Peyer's patch (tissue), 4 donors: ENCODE data around the gene CFAP54. TPM values are rescaled to one million over a fixed set of nuclear protein-coding genes. Genes with fewer than 3 reads are reported as not detected.
"Not testable (repeated sequence)": the region's sequence is repeated elsewhere in the genome, so short reads cannot be mapped to it uniquely, and the experiment has no call there.

Source experiments
- DNase-seq, 3 donors: peaks; one replicate each; pipeline ENCODE4 v3.0.0-alpha.2; 2017 to 2019
- H3K27ac ChIP-seq, 4 donors: fragments of 200-600 bp; sonication (generic); one replicate each; pipeline ENCODE4 v1.5.1; 2016 to 2019
- H3K27me3 ChIP-seq, 2 donors: fragments of 200-600 bp; sonication (generic); one replicate each; pipeline ENCODE4 v1.5.1; 2019
- H3K36me3 ChIP-seq, 3 donors: fragments of 200-600 bp; sonication (generic); one replicate each; pipeline ENCODE4 v1.5.1; 2016 to 2019
- H3K4me1 ChIP-seq, 4 donors: fragments of 200-600 bp; sonication (generic); one replicate each; pipeline ENCODE4 v1.5.1; 2016 to 2019
- H3K4me3 ChIP-seq, 4 donors: fragments of 200-600 bp; sonication (generic); 1 replicate in 3 of 4; 2 replicates in 1 of 4; pipeline ENCODE4 v1.5.1; 2016 to 2019; ENCODE audit warnings: mild to moderate bottlenecking in 1 of 4
- H3K9me3 ChIP-seq, 4 donors: fragments of 200-600 bp; sonication (generic); one replicate each; pipeline ENCODE4 v1.5.1; 2016 to 2019; ENCODE audit warnings: mild to moderate bottlenecking in 1 of 4
- POLR2A ChIP-seq, 2 donors: fragments of 450-650 bp; IDR thresholded peaks; one replicate each; pipeline ENCODE4 v1.5.1; 2017; ENCODE audit warnings: antibody characterized with exemption in 2 of 2, mild to moderate bottlenecking in 2 of 2, moderate library complexity in 2 of 2
- total RNA-seq, 4 donors: library from RNA; depleted of rRNA; stranded (reverse); fragments of >200 nt; gene quantifications; one replicate each; pipeline ENCODE4 v1.1.0, GENCODE V29; 2016
- TF ChIP-seq, protein P1 (sequence below), 6 experiments: fragments of 450-650 bp in 4 of 6; fragments of 200-600 bp in 2 of 6; sonication (generic) in 1 of 6; IDR thresholded peaks; one replicate each; pipeline ENCODE4 v1.5.1; 2017 to 2019; ENCODE audit warnings: antibody characterized with exemption in 6 of 6, mild to moderate bottlenecking in 3 of 6, moderate library complexity in 1 of 6

CFAP54 gene
- total RNA-seq, 4 donors from 2014 or later: 0.80 to 2.7 (median 0.83) TPM; not detected in 1

DNA sequence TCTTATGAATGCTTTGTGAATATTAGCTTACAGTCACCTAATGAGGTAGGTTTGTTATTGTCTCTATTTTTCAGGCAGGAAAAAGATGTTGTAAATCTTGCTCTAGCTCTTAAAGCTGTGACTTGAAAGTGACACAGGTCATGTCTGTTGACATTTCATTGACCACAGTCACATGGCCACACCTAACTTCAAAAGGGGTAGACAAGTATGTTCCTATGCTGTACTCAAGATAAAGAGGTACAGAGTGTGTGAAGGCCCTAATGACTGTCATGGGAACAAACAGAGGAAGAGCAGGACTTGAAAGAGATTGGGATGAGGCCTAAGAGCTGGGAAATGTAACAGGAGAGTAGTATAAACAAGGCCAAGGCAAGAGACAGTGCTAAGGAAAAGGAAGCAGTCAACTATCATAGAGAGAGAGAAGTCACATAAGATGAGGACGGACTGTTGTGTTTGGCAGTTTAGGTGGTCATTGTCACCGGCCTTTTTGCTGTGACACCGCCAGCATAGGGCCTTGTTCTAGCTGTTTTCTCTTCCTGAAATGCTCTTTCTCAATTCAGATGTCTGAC lies 181.0 kb downstream of the CFAP54 start:
- no peak for TF ChIP-seq POLR2A (IDR thresholded peaks at IDR 0.05)
- TF ChIP-seq, protein P1, sequence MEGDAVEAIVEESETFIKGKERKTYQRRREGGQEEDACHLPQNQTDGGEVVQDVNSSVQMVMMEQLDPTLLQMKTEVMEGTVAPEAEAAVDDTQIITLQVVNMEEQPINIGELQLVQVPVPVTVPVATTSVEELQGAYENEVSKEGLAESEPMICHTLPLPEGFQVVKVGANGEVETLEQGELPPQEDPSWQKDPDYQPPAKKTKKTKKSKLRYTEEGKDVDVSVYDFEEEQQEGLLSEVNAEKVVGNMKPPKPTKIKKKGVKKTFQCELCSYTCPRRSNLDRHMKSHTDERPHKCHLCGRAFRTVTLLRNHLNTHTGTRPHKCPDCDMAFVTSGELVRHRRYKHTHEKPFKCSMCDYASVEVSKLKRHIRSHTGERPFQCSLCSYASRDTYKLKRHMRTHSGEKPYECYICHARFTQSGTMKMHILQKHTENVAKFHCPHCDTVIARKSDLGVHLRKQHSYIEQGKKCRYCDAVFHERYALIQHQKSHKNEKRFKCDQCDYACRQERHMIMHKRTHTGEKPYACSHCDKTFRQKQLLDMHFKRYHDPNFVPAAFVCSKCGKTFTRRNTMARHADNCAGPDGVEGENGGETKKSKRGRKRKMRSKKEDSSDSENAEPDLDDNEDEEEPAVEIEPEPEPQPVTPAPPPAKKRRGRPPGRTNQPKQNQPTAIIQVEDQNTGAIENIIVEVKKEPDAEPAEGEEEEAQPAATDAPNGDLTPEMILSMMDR (IDR thresholded peaks at IDR 0.05): no peak
- Histone ChIP-seq H3K9me3 (no peaks in the 10 kb centered on the region), H3K27ac (no peak overlapping the region), H3K4me1 (no peaks in the 10 kb centered on the region), H3K27me3 (no peaks in the 10 kb centered on the region), H3K36me3 (no peaks in the 10 kb centered on the region), H3K4me3 (no peak overlapping the region)
- no peak for DNase-seq

DNA sequence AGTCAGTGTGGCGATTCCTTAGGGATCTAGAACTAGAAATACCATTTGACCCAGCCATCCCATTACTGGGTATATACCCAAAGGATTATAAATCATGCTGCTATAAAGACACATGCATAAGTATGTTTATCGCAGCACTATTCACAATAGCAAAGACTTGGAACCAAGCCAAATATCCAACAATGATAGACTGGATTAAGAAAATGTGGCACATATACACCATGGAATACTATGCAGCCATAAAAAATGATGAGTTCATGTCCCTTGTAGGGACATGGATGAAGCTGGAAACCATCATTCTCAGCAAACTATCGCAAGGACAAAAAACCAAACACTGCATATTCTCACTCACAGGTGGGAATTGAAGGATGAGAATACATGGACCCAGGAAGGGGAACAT lies 186.1 kb downstream of the CFAP54 start:
- H3K4me3 ChIP-seq, H3K27ac ChIP-seq, DNase-seq, H3K27me3 ChIP-seq, H3K4me1 ChIP-seq, H3K36me3 ChIP-seq, H3K9me3 ChIP-seq: not testable (repeated sequence)

DNA sequence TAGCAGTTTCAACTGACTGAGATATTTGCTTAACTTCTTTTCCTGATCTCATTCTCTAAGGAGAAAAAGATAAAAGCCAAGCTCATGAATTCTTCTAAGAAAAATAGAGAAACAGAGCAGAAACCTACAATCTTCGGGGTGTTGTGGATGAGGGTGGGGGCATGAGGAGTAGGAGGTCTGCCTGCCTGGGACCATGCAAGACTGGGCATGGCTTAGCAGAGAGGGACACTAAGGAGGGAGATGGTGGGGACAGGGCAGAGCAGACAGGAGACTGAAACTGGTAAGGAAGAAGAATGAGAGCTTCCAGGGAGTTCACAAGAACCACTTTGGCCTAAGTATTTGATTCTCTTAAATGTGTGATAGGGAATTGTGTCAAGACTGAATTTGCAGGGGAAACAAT lies 188.0 kb downstream of the CFAP54 start:
- H3K4me1 ChIP-seq: no peaks in the 10 kb centered on the region
- H3K36me3 ChIP-seq: no peaks in the 10 kb centered on the region
- no peaks in the 10 kb centered on the region for H3K9me3 ChIP-seq
- DNase-seq: no peak
- no peak overlapping the region for H3K4me3 ChIP-seq
- H3K27me3 ChIP-seq: no peaks in the 10 kb centered on the region
- no peak for TF ChIP-seq POLR2A (IDR thresholded peaks at IDR 0.05)
- TF ChIP-seq, protein P1 (IDR thresholded peaks at IDR 0.05): no peak
- no peak overlapping the region for H3K27ac ChIP-seq

DNA sequence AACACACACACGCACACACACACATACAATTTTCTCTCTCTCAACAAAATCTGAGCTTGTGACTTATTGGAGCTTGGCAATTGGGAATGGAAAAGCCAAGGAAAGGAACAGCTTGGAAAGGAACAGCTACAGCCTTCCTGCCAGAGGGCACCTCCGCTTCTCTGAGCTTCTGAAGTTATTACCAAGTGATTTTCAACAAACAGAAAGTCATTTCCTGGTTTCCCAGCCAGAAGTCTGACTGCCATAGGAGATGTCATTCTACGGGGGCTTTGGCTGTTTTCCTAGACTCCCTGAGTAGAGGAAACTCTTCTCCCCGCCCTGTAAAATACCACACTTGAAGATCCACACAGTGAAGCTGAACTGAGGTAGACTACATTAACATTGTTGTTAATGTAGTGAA lies 198.3 kb downstream of the CFAP54 start:
- Histone ChIP-seq H3K4me1 (no peaks in the 10 kb centered on the region), H3K9me3 (no peaks in the 10 kb centered on the region), H3K36me3 (no peaks in the 10 kb centered on the region), H3K27ac (no peak overlapping the region), H3K4me3 (no peak overlapping the region), H3K27me3 (no peaks in the 10 kb centered on the region)
- no peak for DNase-seq
- TF ChIP-seq, protein P1 (IDR thresholded peaks at IDR 0.05): no peak
- TF ChIP-seq POLR2A (IDR thresholded peaks at IDR 0.05): no peak

DNA sequence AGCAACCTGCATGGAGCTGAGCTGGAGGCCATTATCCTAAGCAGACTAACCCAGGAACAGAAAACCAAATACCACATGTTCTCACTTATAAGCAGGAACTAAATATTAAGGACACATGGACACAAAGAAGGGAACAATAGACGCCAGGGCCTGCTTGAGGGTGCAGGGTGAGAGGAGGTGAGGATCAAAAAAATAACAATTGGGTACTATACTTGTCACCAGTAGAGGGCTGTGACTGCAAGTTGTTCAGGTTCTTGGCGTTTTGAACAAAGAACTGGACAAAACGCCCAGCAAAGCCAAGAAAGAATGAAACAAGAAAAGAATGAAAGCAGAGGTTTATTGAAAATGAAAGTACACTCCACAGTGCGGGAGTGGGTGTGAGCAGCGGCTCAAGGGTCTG lies 209.1 kb downstream of the CFAP54 start:
- no peaks in the 10 kb centered on the region for H3K9me3 ChIP-seq
- DNase-seq: no peak
- H3K4me1 ChIP-seq: no peaks in the 10 kb centered on the region
- H3K4me3 ChIP-seq: no peak overlapping the region
- TF ChIP-seq, protein P1 (IDR thresholded peaks at IDR 0.05): no peak
- no peak for TF ChIP-seq POLR2A (IDR thresholded peaks at IDR 0.05)
- no peaks in the 10 kb centered on the region for H3K27me3 ChIP-seq
- no peak overlapping the region for H3K27ac ChIP-seq
- H3K36me3 ChIP-seq: no peaks in the 10 kb centered on the region

DNA sequence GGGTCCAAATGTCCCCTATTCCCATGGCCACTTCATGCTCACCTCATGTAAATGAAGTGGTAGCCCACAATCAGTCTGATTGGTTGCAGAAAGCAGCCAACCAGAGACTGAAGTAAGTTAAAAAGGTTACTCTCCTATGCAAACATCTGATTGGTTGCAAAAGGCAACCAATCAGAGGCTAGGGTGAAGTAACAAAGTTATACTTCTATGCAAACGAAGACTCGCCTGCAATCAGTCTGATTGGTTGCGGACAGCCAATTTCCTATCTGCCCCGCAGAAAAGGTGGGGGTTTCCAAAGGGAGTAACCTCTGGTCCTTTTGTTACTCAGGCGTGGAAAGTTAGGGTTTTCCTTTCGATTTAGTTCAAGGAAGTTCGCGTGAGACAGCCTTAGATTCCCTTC lies 209.6 kb downstream of the CFAP54 start:
- H3K4me3 ChIP-seq: no peak overlapping the region

More for the DNA sequence above, 209.6 kb downstream of the CFAP54 start:
- DNase-seq: no peak
- H3K36me3 ChIP-seq: no peaks in the 10 kb centered on the region
- H3K4me1 ChIP-seq: no peaks in the 10 kb centered on the region
- no peak for TF ChIP-seq POLR2A (IDR thresholded peaks at IDR 0.05)
- TF ChIP-seq, protein P1 (IDR thresholded peaks at IDR 0.05): no peak
- no peaks in the 10 kb centered on the region for H3K27me3 ChIP-seq
- H3K9me3 ChIP-seq: no peaks in the 10 kb centered on the region
- no peak overlapping the region for H3K27ac ChIP-seq
